H1 (cell line): Measurements from ENCODE around the gene USP24. TPM values are rescaled to one million over a fixed set of nuclear protein-coding genes. Genes with fewer than 3 reads are reported as not detected.

Source experiments
- CTCF ChIA-PET: fragments of 300-600 bp; sonication (Branson Sonifier 250); formaldehyde crosslinking; loops from one replicate; lab custom pipeline; 2021; ENCODE audit not compliant: partially characterized antibody; lab: Charles Lee
- POLR2A ChIA-PET: fragments of 300-600 bp; sonication (Branson Sonifier 250); formaldehyde crosslinking; loops from one replicate; lab custom pipeline; 2021; ENCODE audit warnings: inconsistent platforms; ENCODE audit not compliant: partially characterized antibody; lab: Charles Lee
- DNase-seq, 2 experiments: peaks; one replicate each; pipeline versions ENCODE4 v3.0.0 to v3.0.0-alpha.2; 2010 to 2022; ENCODE audit warnings: low spot score in 2 of 2, low read depth in 1 of 2, mixed read lengths in 1 of 2
- FAIRE-seq: peaks from 2 replicates; lab custom pipeline; 2011; peaks lifted over from hg19 to GRCh38; lab: Jason Lieb, UNC
- H2AFZ ChIP-seq: 2 replicates; pipeline ENCODE4 v1.8.1; 2012; ENCODE audit warnings: low read length, inconsistent platforms
- H2AK5ac ChIP-seq: 2 replicates; pipeline ENCODE4 v1.6.1; 2013; ENCODE audit warnings: low read depth, low read length
- H2BK120ac ChIP-seq: replicated peaks from 2 replicates; pipeline ENCODE3; 2013; ENCODE audit warnings: low read depth, low read length, inconsistent platforms
- H2BK12ac ChIP-seq: 2 replicates; pipeline ENCODE4 v1.6.1; 2013; ENCODE audit warnings: low read depth, low read length
- H2BK15ac ChIP-seq: 2 replicates; pipeline ENCODE4 v1.6.1; 2013; ENCODE audit warnings: low read length
- H2BK20ac ChIP-seq: 2 replicates; pipeline ENCODE4 v1.6.1; 2013; ENCODE audit warnings: low read length
- H2BK5ac ChIP-seq: 2 replicates; pipeline ENCODE4 v1.6.1; 2013; ENCODE audit warnings: low read depth, low read length
- H3K14ac ChIP-seq: 2 replicates; pipeline ENCODE4 v1.6.1; 2013; ENCODE audit warnings: inconsistent platforms; ENCODE audit not compliant: insufficient read length
- H3K18ac ChIP-seq: 2 replicates; pipeline ENCODE4 v1.6.1; 2013; ENCODE audit warnings: low read length; ENCODE audit errors: extremely low read depth
- H3K23ac ChIP-seq: 2 replicates; pipeline ENCODE4 v1.6.1; 2013; ENCODE audit warnings: inconsistent platforms; ENCODE audit not compliant: insufficient read length
- H3K23me2 ChIP-seq: 2 replicates; pipeline ENCODE4 v1.6.1; 2013; ENCODE audit warnings: low read depth, low read length
- H3K27ac ChIP-seq: 2 replicates; pipeline ENCODE4 v1.6.1; 2011; ENCODE audit warnings: low read depth, low read length, inconsistent platforms
- H3K27me3 ChIP-seq, 4 experiments: replicated peaks in 1 of 4; 1 replicate in 1 of 4; 2 replicates in 3 of 4; pipeline versions ENCODE4 v1.6.1 to v1.8.1; 2011 to 2013; ENCODE audit warnings: low read length in 3 of 4, mild to moderate bottlenecking in 3 of 4, inconsistent platforms in 2 of 4, mixed read lengths in 2 of 4, moderate library complexity in 1 of 4; ENCODE audit not compliant: control insufficient read depth in 3 of 4, insufficient read depth in 3 of 4; ENCODE audit errors: extremely low read depth in 1 of 4
- H3K36me3 ChIP-seq, 4 experiments: 2 replicates each; pipeline versions ENCODE4 v1.6.1 to v1.8.1; 2011 to 2013; ENCODE audit warnings: mild to moderate bottlenecking in 4 of 4, low read length in 3 of 4, moderate library complexity in 2 of 4, control low read depth in 1 of 4, inconsistent platforms in 1 of 4; ENCODE audit not compliant: insufficient read depth in 4 of 4, control insufficient read depth in 2 of 4
- H3K4ac ChIP-seq: replicated peaks from 2 replicates; pipeline ENCODE3; 2013; ENCODE audit warnings: low read length, low read depth, mixed read lengths, inconsistent platforms; ENCODE audit not compliant: insufficient read length
- H3K4me1 ChIP-seq, 4 experiments: replicated peaks in 1 of 4; 1 replicate in 1 of 4; 2 replicates in 3 of 4; pipeline versions ENCODE4 v1.6.1 to v1.8.1; 2011 to 2013; ENCODE audit warnings: low read length in 3 of 4, inconsistent platforms in 2 of 4, mixed read lengths in 1 of 4; ENCODE audit not compliant: insufficient read depth in 4 of 4, control insufficient read depth in 3 of 4
- H3K4me2 ChIP-seq, 2 experiments: 2 replicates each; pipeline versions ENCODE4 v1.6.1 to v1.8.1; 2011 to 2013; ENCODE audit warnings: low read depth in 2 of 2, low read length in 2 of 2, control low read depth in 1 of 2, inconsistent platforms in 1 of 2, mild to moderate bottlenecking in 1 of 2; ENCODE audit not compliant: insufficient read depth in 1 of 2
- H3K4me3 ChIP-seq, 4 experiments: fragments of 200-600, 300-600 bp in 1 of 4; sonication (generic), shearing (Covaris generic), sonication (Bioruptor Twin) in 1 of 4; 2 replicates each; pipeline versions ENCODE4 v1.5.1 to v1.8.1; 2011 to 2016; ENCODE audit warnings: low read length in 4 of 4, low read depth in 3 of 4, control low read depth in 2 of 4, inconsistent platforms in 2 of 4, mild to moderate bottlenecking in 2 of 4, mixed read lengths in 1 of 4, moderate library complexity in 1 of 4; ENCODE audit not compliant: insufficient read depth in 2 of 4; ENCODE audit errors: extremely low read depth in 1 of 4
- H3K56ac ChIP-seq: replicated peaks from 2 replicates; pipeline ENCODE3; 2013; ENCODE audit warnings: low read depth, mild to moderate bottlenecking, mixed read lengths, low read length, inconsistent platforms; ENCODE audit not compliant: insufficient read length
- H3K79me1 ChIP-seq: 2 replicates; pipeline ENCODE4 v1.6.1; 2013; ENCODE audit warnings: low read depth, low read length, control low read depth
- H3K79me2 ChIP-seq, 2 experiments: 2 replicates each; pipeline versions ENCODE4 v1.6.1 to v1.8.1; 2012 to 2013; ENCODE audit warnings: low read length in 2 of 2, mild to moderate bottlenecking in 2 of 2, inconsistent platforms in 1 of 2; ENCODE audit not compliant: insufficient read depth in 2 of 2, control insufficient read depth in 1 of 2
- H3K9ac ChIP-seq, 4 experiments: replicated peaks in 1 of 4; 1 replicate in 1 of 4; 2 replicates in 3 of 4; pipeline versions ENCODE4 v1.6.1 to v1.8.1; 2011 to 2013; ENCODE audit warnings: low read depth in 3 of 4, low read length in 3 of 4, control low read depth in 2 of 4, mild to moderate bottlenecking in 2 of 4, moderate library complexity in 2 of 4, inconsistent platforms in 1 of 4; ENCODE audit errors: extremely low read depth in 1 of 4
- H3K9me3 ChIP-seq, 2 experiments: 2 replicates each; pipeline versions ENCODE4 v1.6.1 to v1.8.1; 2012 to 2013; ENCODE audit warnings: mild to moderate bottlenecking in 2 of 2, moderate library complexity in 2 of 2, control low read depth in 1 of 2, inconsistent platforms in 1 of 2, low read depth in 1 of 2, low read length in 1 of 2, mixed read lengths in 1 of 2; ENCODE audit not compliant: insufficient read depth in 2 of 2
- H4K20me1 ChIP-seq, 2 experiments: replicated peaks in 1 of 2; 2 replicates each; pipeline versions ENCODE3 to v1.8.1; 2011 to 2013; ENCODE audit warnings: inconsistent platforms in 2 of 2, low read length in 2 of 2, mild to moderate bottlenecking in 1 of 2; ENCODE audit not compliant: insufficient read depth in 2 of 2, control insufficient read depth in 1 of 2
- H4K5ac ChIP-seq: 2 replicates; pipeline ENCODE4 v1.6.1; 2013; ENCODE audit warnings: low read length, low read depth, mixed read lengths, inconsistent platforms; ENCODE audit not compliant: insufficient read length
- H4K8ac ChIP-seq: 2 replicates; pipeline ENCODE4 v1.8.0; 2013; ENCODE audit warnings: mild to moderate bottlenecking, moderate library complexity, low read length, inconsistent platforms; ENCODE audit not compliant: insufficient read depth; ENCODE audit errors: extremely low read depth
- H4K91ac ChIP-seq: replicated peaks from 2 replicates; pipeline ENCODE3; 2013; ENCODE audit warnings: low read length, mixed read lengths, inconsistent platforms; ENCODE audit not compliant: insufficient read length
- CTBP2 ChIP-seq: IDR thresholded peaks from 2 replicates; pipeline ENCODE4 v1.7.0; 2011; ENCODE audit warnings: borderline replicate concordance, mild to moderate bottlenecking, moderate library complexity, mixed read lengths, low read length; ENCODE audit not compliant: insufficient read depth, insufficient read length
- POLR2AphosphoS5 ChIP-seq: IDR thresholded peaks from 2 replicates; pipeline ENCODE4 v1.6.1; 2011; ENCODE audit warnings: low read depth, low read length
- SIRT6 ChIP-seq: IDR thresholded peaks from one replicate; pipeline ENCODE4 v1.7.1; 2012; ENCODE audit warnings: low read length, inconsistent platforms
- SRF ChIP-seq: IDR thresholded peaks from 2 replicates; pipeline ENCODE4 v1.6.1; 2011; ENCODE audit warnings: mild to moderate bottlenecking, low read depth, low read length, moderate library complexity
- TCF12 ChIP-seq: IDR thresholded peaks from 2 replicates; pipeline ENCODE4 v1.6.1; 2011; ENCODE audit warnings: low read depth, mild to moderate bottlenecking, low read length
- TEAD4 ChIP-seq: IDR thresholded peaks from 2 replicates; pipeline ENCODE4 v1.6.1; 2012; ENCODE audit warnings: low read depth, low read length, inconsistent platforms, mixed read lengths
- YY1 ChIP-seq: IDR thresholded peaks from 2 replicates; pipeline ENCODE4 v1.6.1; 2011; ENCODE audit warnings: low read depth, mild to moderate bottlenecking, low read length
- WGBS, 2 experiments: shearing (Covaris generic) in 1 of 2; methylation state at CpG; one replicate each; pipeline versions ENCODE4 v1.1.6 to v1.1.7; 2013 to 2015; ENCODE audit warnings: low lambda C conversion rate in 2 of 2, mixed read lengths in 2 of 2, inconsistent platforms in 1 of 2, low coverage in 1 of 2, missing lambda C conversion rate in 1 of 2; ENCODE audit not compliant: insufficient replicate concordance in 2 of 2, insufficient coverage in 1 of 2, insufficient read length in 1 of 2; ENCODE audit errors: extremely low coverage in 1 of 2, missing lambda C conversion rate in 1 of 2; 5-methylcytosine and 5-hydroxymethylcytosine counted together
- polyA plus RNA-seq, 7 experiments: library from polyadenylated mRNA; depleted of rRNA in 3 of 7; stranded (reverse) in 5 of 7; unstranded in 2 of 7; fragments of >200 nt in 5 of 7; fragments of 200-250 nt in 2 of 7; gene quantifications; 1 replicate in 5 of 7; 2 replicates in 1 of 7; 4 replicates in 1 of 7; pipeline versions ENCODE4 v1.2.1 to v1.2.3, GENCODE V29; 2011 to 2013; ENCODE audit warnings: missing spikeins in 2 of 7, mixed read lengths in 2 of 7
- total RNA-seq: library from RNA; stranded (reverse); fragmentation: NEBNext Ultra II Directional; extraction: Animal tissue kit (Norgen Biotek cat#: 25700); gene quantifications from 2 replicates; pipeline ENCODE4 v1.2.1, GENCODE V29; 2021
- TF ChIP-seq, protein P1 (sequence below): IDR thresholded peaks from 2 replicates; pipeline ENCODE4 v1.6.1; 2012; ENCODE audit warnings: low read length, inconsistent platforms
- TF ChIP-seq, protein P2 (sequence below): IDR thresholded peaks from 2 replicates; pipeline ENCODE4 v1.6.1; 2011; ENCODE audit warnings: low read length, improper control_type of control experiment

USP24 gene
- total and polyA plus RNA-seq, 2 of the 8 experiments (the other 6 are each of a cell fraction or from before 2014, with no cell fraction given) = 11.1 to 34.6 TPM

DNA sequence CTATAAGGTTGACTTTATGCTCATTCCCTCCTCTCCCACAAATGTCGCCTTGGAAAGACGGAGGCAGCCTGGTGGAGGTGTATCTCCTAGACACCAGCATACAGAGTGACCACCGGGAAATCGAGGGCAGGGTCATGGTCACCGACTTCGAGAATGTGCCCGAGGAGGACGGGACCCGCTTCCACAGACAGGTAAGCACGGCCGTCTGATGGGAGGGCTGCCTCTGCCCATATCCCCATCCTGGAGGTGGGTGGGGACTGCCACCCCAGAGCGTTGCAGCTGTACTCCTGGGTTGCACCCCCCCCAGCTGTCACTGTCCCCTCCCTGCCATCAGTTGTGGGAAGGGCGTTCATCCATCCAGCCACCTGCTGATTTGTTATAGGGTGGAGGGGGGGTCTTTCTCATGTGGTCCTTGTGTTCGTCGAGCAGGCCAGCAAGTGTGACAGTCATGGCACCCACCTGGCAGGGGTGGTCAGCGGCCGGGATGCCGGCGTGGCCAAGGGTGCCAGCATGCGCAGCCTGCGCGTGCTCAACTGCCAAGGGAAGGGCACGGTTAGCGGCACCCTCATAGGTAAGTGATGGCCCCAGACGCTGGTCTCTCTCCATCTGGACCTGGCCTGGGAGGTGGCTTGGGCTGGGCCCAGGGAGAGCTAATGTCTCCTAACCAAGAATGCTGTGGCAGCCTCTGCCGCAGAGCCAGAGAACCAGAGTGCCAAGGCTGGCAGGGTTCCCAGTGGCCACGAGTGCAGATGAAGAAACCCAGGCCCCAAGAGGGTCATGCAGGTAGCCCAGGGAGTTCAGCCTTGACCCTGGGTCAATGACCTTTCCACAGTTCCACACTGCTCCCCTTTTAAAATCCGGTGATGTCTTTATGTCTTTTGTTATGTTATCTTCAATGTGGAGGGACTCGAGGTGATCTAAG lies 162.7 kb downstream of the USP24 start:
- Histone ChIP-seq H3K79me1 (no peaks in the 10 kb centered on the region), H2AFZ (no peak overlapping the region), H4K20me1 (peaks cover 0 to 15% of the 10 kb centered on the region in 2 experiments), H3K23ac (no peak overlapping the region), H3K9ac (no peak overlapping the region), H3K27me3 (no peaks in the 10 kb centered on the region), H3K18ac (no peak overlapping the region), H3K14ac (no peak overlapping the region), H2BK5ac (no peak overlapping the region), H3K27ac (no peak overlapping the region), H4K8ac (0 out of 2 replicates have a peak overlapping the region, but pooled peaks have one; percentile 1), H3K79me2 (no peaks in the 10 kb centered on the region), H2BK20ac (no peak overlapping the region), H2BK120ac (no peak overlapping the region), H3K4me1 (no peaks in the 10 kb centered on the region), H3K4ac (no peak overlapping the region), H3K56ac (no peak overlapping the region), H2AK5ac (no peak overlapping the region), H3K36me3 (peaks cover 0 to 10% (median 2%) of the 10 kb centered on the region in 4 experiments; a peak in 4 of 8 replicates), H2BK12ac (no peak overlapping the region), H3K4me3 (no peak overlapping the region), H3K4me2 (no peak overlapping the region), H3K9me3 (no peaks in the 10 kb centered on the region), H3K23me2 (no peaks in the 10 kb centered on the region), H4K5ac (no peak overlapping the region), H4K91ac (no peak overlapping the region), H2BK15ac (no peak overlapping the region)
- FAIRE-seq = no peak
- CTCF ChIA-PET = interaction anchor here (2.2 kb wide), 1 partner anchor 11 kb away, joined by 11 read pairs; no protein-coding TSS in a partner anchor
- no peak for DNase-seq
- WGBS, 2 experiments = 85% methylated on average over 26 of the region's 29 CpGs; no CpG with 5 or more reads in 1 of the 2 experiments
- POLR2A ChIA-PET = no interaction called here
- TF ChIP-seq, protein P1, sequence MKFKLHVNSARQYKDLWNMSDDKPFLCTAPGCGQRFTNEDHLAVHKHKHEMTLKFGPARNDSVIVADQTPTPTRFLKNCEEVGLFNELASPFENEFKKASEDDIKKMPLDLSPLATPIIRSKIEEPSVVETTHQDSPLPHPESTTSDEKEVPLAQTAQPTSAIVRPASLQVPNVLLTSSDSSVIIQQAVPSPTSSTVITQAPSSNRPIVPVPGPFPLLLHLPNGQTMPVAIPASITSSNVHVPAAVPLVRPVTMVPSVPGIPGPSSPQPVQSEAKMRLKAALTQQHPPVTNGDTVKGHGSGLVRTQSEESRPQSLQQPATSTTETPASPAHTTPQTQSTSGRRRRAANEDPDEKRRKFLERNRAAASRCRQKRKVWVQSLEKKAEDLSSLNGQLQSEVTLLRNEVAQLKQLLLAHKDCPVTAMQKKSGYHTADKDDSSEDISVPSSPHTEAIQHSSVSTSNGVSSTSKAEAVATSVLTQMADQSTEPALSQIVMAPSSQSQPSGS = no peak
- TF ChIP-seq TCF12 (no peak), POLR2AphosphoS5 (no peak), SIRT6 (no peak), YY1 (no peak), CTBP2 (no peak), TEAD4 (no peak), SRF (no peak)
- TF ChIP-seq, protein P2, sequence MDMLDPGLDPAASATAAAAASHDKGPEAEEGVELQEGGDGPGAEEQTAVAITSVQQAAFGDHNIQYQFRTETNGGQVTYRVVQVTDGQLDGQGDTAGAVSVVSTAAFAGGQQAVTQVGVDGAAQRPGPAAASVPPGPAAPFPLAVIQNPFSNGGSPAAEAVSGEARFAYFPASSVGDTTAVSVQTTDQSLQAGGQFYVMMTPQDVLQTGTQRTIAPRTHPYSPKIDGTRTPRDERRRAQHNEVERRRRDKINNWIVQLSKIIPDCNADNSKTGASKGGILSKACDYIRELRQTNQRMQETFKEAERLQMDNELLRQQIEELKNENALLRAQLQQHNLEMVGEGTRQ = no peak
